Measurements from ENCODE around the gene TRUB2. TPM values are rescaled to one million over a fixed set of nuclear protein-coding genes. Genes with fewer than 3 reads are reported as not detected.

The TRUB2 gene, protein sequence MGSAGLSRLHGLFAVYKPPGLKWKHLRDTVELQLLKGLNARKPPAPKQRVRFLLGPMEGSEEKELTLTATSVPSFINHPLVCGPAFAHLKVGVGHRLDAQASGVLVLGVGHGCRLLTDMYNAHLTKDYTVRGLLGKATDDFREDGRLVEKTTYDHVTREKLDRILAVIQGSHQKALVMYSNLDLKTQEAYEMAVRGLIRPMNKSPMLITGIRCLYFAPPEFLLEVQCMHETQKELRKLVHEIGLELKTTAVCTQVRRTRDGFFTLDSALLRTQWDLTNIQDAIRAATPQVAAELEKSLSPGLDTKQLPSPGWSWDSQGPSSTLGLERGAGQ
- 10 to 100 TPM; 27.2 to 27.4 TPM for total RNA-seq

DNA sequence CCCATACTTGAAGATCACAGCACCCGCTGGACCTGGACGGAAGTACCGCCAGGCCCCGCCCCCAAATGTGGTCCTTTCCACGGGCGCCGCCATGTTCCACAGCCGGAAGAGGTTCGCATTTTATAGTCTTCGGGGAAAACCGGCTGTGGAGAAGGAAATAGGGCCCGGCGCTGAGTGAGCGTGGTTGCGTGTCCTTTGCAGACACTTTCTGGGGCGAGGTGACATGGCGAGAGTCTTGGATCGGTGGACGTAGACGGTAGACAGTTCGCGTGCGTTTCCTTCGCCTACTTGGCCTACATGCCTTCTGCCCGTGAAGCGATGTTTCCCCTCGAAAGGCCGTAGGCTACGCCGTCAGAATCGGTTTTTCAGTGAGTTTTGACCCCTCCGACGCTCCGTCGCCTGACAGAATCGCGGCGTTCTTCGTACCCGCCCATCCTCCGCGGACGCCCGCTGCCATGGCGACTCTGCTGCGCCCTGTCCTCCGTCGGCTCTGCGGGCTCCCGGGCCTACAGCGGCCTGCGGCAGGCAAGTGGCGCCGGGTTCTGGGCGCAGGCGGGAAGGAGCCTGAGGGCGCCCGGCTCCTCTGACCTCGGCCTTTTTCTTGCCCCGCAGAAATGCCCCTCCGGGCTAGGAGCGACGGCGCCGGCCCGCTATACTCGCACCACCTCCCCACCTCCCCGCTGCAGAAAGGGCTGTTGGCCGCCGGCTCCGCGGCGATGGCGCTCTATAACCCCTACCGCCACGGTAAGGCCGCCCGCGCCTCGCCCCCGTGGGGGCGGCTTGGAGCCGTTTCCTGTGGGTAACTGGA is at the start of gene TRUB2, which contains the start of gene COQ4:
TSS of gene TRUB2 (minus strand) at position 44 of the 808 bp plus-strand sequence. CDS start at position 5, 39 bp downstream.
TSS of gene COQ4 (plus strand) at position 436 of the 808 bp plus-strand sequence. CDS start at position 456, 20 bp downstream.
- Mint-ChIP-seq H3K36me3 (no peaks in the 10 kb centered on the region), H3K4me1 (ENCODE audit: low read depth) (peaks cover 17% of the 10 kb centered on the region), H3K27ac (peak within 1 kb of the TSS; percentile 94), H3K9me3 (no peaks in the 10 kb centered on the region), H3K27me3 (no peaks in the 10 kb centered on the region), H3K4me3 (peak within 1 kb of the TSS; percentile 85)
- peak; percentile 95 for DNase-seq
- intact Hi-C loops (cut with micrococcal nuclease) = loop anchor here (1.0 to 5.0 kb wide), 5 partner anchors 18 to 560 kb away; partner anchors contain the start of genes GOLGA2, KYAT1, LRRC8A and SLC27A4
- ChIA-PET POLR2A (interaction anchor here (2.0 kb wide), 1 partner anchor 49 kb away, joined by 4 read pairs; the partner anchor contains the start of gene URM1), CTCF (no interaction called here)

DNA sequence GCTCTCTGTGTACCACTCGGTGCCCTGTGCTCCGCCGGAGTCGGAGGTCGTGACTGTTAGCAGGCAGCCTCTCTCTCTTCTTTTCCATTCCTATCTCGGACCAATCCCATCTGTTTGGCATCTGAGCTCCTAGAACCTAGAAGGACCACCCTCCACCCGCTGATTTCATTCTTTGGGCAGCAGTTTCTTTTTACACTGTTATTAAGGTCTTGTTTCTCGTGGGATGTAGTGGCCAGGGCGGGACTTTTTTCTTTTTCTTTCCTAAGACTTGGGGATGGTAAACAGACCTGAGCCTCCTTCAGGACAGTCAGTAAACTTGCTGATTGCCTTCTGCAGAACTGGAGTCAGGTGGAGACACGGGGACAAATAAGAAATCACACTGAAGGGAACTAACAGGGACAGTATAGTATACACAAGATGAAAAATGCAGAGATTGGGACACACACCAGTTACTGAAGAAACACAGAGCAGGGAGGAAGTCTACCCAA is 49.4 kb upstream of the TRUB2 start:
- DNase-seq = no peak
- H3K27me3 Mint-ChIP-seq = no peaks in the 10 kb centered on the region
- ChIA-PET CTCF (interaction anchor here (1.0 to 4.3 kb wide), 6 partner anchors 10 to 76 kb away, joined by 3 to 42 read pairs (median 9); partner anchors contain the start of gene CERCAM), POLR2A (interaction anchor here (1.0 to 1.5 kb wide), 5 partner anchors 9 to 446 kb away, joined by 3 to 6 read pairs (median 4); partner anchors contain the start of genes COQ4, ENDOG and TRUB2)
- peaks cover 27% of the 10 kb centered on the region for H3K4me1 Mint-ChIP-seq (ENCODE audit: low read depth)
- H3K27ac Mint-ChIP-seq = peak overlapping the region; percentile 93
- intact Hi-C loops (cut with micrococcal nuclease) = loop anchor here (1.0 to 5.0 kb wide), 7 partner anchors 31 to 531 kb away; partner anchors contain the start of genes COQ4, GLE1, KYAT1 and LRRC8A
- H3K9me3 Mint-ChIP-seq = no peaks in the 10 kb centered on the region
- H3K4me3 Mint-ChIP-seq = peak overlapping the region; percentile 99
- H3K36me3 Mint-ChIP-seq = peaks cover 7% of the 10 kb centered on the region

DNA sequence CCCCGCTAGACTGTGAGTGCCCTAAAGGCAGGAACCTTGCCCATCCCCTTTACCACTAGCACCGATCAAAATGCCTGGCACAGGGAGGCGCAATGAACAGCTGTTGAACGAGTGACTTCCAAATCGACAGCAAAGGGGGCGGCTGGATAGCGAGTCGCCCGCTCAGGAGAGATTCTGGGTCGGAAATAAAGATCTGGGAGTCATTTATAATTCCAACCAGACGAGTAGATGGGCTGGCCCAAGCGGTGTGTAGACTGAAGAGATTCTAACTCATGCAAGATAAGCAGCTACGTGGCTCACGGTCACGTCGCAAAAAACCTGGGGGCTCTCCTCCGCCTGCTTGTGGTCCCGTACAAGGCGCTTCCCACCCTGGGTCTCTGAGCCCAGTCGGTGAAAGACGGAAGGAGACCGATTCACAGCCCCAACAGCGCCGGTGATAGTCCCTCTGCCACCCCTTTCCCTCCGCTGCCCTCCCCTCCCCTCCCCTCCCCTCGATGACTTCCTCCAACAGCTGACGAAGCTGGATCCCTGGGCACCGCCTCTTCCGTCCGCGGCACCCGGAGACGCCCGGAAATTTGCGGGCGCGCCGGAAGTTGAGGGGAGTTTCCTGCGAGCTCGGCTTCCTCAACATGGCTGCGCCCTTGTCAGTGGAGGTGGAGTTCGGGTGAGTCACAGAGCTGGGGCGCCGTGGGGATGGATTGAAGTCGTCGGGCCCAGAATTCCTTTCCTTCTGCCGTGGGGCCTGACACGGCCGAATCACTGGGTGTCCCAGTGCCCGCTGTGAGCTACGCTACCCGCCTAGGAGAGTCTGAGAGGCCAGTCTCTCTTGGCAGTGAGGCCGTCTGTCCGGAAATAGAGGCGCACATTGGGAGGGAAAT is 48.7 kb upstream of the TRUB2 start, which contains the start of gene URM1:
TSS of gene URM1 (plus strand) at position 623 of the 878 bp plus-strand sequence. CDS start at position 630, 7 bp downstream.
- POLR2A ChIA-PET = interaction anchor here (0.5 to 1.6 kb wide), 8 partner anchors 9 to 727 kb away, joined by 3 to 6 read pairs (median 3); partner anchors contain the start of genes COQ4, ENDOG and TRUB2
- intact Hi-C loops (cut with micrococcal nuclease) = loop anchor here (1.0 to 5.0 kb wide), 7 partner anchors 30 to 532 kb away; partner anchors contain the start of genes COQ4, GLE1, KYAT1 and LRRC8A
- H3K36me3 Mint-ChIP-seq = peaks cover 7% of the 10 kb centered on the region

DNA sequence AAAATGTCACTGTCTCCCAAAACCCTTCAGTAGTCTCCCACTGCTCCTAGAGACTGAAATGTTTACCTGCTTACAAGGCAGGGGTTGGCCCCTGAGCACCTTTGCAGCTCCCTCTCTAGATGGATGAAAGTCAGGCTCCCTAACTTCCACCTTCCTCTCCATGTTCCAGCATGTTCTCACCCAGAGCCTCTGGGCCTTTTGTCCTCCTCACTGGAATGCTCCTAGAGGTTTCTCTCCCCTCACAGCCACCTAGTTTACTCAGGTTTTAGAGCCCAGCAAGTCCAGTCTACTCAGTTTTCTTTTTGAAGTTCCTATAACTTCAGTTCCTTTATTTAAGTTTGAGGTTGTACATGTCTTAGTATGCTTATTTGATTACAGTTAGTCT is 48.1 kb upstream of the TRUB2 start:
- intact Hi-C loops (cut with micrococcal nuclease) = loop anchor here (2.0 to 5.0 kb wide), 6 partner anchors 30 to 532 kb away; partner anchors contain the start of genes COQ4, KYAT1, LRRC8A and ODF2
- ChIA-PET POLR2A (interaction anchor here (0.8 to 1.6 kb wide), 4 partner anchors 8 to 448 kb away, joined by 3 to 6 read pairs (median 3); partner anchors contain the start of gene ENDOG), CTCF (interaction anchor here (0.7 to 4.3 kb wide), 6 partner anchors 8 to 75 kb away, joined by 3 to 42 read pairs (median 9); partner anchors contain the start of gene CERCAM)
- no peaks in the 10 kb centered on the region for H3K27me3 Mint-ChIP-seq
- peak overlapping the region; percentile 93 for H3K27ac Mint-ChIP-seq
- H3K9me3 Mint-ChIP-seq = no peaks in the 10 kb centered on the region
- peaks cover 27% of the 10 kb centered on the region for H3K4me1 Mint-ChIP-seq (ENCODE audit: low read depth)
- H3K4me3 Mint-ChIP-seq = peak overlapping the region; percentile 99
- no peak for DNase-seq
- H3K36me3 Mint-ChIP-seq = peaks cover 7% of the 10 kb centered on the region

More for the DNA sequence above, 48.7 kb upstream of the TRUB2 start, which contains the start of gene URM1:
- DNase-seq = peak; percentile 98
- Mint-ChIP-seq H3K27me3 (no peaks in the 10 kb centered on the region), H3K9me3 (no peaks in the 10 kb centered on the region), H3K27ac (peak within 1 kb of the TSS; percentile 93), H3K4me1 (ENCODE audit: low read depth) (peaks cover 27% of the 10 kb centered on the region), H3K4me3 (peak within 1 kb of the TSS; percentile 99)
- CTCF ChIA-PET = interaction anchor here (1.0 to 4.3 kb wide), 7 partner anchors 9 to 76 kb away, joined by 3 to 42 read pairs (median 6); partner anchors contain the start of gene CERCAM

DNA sequence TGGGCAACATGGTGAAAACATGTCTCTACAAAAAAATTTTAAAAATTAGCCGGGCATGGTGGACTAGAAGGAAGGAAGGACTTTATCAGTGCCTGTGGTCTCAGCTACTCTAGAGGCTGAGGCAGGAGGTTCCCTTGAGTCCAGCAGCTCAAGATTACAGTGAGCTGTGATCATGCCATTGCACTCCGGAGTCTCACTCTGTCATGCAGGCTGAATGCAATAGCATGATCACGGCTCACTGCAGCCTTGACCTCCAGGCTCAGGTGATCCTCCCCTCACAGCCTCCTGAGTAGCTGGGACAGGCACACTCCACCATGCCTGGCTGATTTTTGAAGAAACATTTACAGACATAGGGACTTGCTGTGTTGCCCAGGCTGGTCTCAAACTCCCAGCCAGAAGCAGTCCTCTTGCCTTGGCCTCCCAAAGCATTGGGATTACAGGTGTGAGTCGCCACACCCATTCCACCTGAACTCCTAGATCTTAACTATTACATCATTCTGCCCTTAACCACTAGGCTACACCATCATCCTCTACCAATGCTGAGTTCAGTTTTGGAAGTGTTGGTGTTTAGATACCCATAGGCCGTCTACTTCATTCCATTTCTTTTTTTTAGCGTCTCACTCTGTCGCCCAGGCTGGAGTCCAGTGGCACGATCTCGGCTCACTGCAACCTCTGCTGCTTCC is 46.9 kb upstream of the TRUB2 start:
- intact Hi-C loops (cut with micrococcal nuclease) = no loop called here
- no peaks in the 10 kb centered on the region for H3K27me3 Mint-ChIP-seq
- DNase-seq = no peak
- no peaks in the 10 kb centered on the region for H3K9me3 Mint-ChIP-seq
- peaks cover 7% of the 10 kb centered on the region for H3K36me3 Mint-ChIP-seq
- no peak overlapping the region for H3K4me3 Mint-ChIP-seq
- peaks cover 27% of the 10 kb centered on the region for H3K4me1 Mint-ChIP-seq (ENCODE audit: low read depth)
- ChIA-PET POLR2A (no interaction called here), CTCF (interaction anchor here (3.1 to 3.7 kb wide), 2 partner anchors 28 to 74 kb away, joined by 8 to 12 read pairs; no protein-coding TSS in a partner anchor)
- no peak overlapping the region for H3K27ac Mint-ChIP-seq

DNA sequence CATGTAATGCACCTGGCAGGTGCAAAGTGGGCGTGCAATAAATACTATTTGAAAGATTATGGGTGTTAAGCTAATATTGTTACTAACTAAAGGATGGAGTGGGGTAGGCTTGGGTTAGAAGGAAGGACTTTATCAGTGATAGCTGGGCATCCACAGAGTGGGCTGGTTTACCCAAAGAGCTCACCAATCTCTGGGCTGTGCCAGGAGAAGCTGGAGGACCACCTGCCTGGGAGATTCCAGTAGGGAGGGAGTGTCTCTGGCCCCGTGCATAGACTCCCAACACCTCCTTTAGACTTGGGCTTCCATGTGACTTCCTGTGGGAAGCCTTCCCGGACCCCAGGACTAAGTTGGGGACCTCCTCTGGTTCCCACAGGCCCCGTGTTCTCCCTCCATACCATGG is 43.3 kb upstream of the TRUB2 start:
- Mint-ChIP-seq H3K9me3 (no peaks in the 10 kb centered on the region), H3K27me3 (no peaks in the 10 kb centered on the region), H3K4me1 (ENCODE audit: low read depth) (peaks cover 14% of the 10 kb centered on the region), H3K4me3 (no peak overlapping the region), H3K27ac (no peak overlapping the region), H3K36me3 (no peaks in the 10 kb centered on the region)
- no peak for DNase-seq
- POLR2A ChIA-PET = no interaction called here
- CTCF ChIA-PET = interaction anchor here (1.0 to 1.5 kb wide), 2 partner anchors 70 to 139 kb away, joined by 3 read pairs; partner anchors contain the start of gene GLE1
- intact Hi-C loops (cut with micrococcal nuclease) = no loop called here

DNA sequence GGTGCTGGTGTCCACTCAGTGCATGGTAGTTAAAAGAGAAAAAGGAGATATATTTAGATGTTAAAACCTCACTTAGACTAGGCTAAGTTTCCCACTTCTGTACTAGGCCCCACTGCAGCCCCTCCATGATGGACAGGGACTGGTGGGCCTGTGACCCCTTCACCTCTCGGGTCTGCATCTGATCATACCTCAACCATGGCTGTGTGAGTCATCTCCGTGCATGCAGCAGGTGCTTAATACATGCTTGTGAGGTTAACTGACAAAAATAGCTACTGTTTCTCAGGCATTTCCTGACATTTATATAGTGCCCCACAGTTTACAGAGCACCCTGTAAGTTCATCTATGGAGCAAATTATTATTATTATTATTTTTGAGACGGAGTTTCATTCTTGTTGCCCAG is 40.5 kb upstream of the TRUB2 start:
- CTCF ChIA-PET = interaction anchor here (0.6 to 2.9 kb wide), 27 partner anchors 9 to 455 kb away, joined by 3 to 42 read pairs (median 5); partner anchors contain the start of genes BBLN, CERCAM, ENDOG and URM1
- H3K27me3 Mint-ChIP-seq = no peaks in the 10 kb centered on the region
- H3K4me1 Mint-ChIP-seq (ENCODE audit: low read depth) = peaks cover 9% of the 10 kb centered on the region
- H3K9me3 Mint-ChIP-seq = no peaks in the 10 kb centered on the region
- H3K36me3 Mint-ChIP-seq = no peaks in the 10 kb centered on the region
- POLR2A ChIA-PET = interaction anchor here (0.8 kb wide), 1 partner anchor 8 kb away, joined by 6 read pairs; the partner anchor contains the start of gene URM1
- H3K27ac Mint-ChIP-seq = no peak overlapping the region
- no peak overlapping the region for H3K4me3 Mint-ChIP-seq
- intact Hi-C loops (cut with micrococcal nuclease) = loop anchor here (1.0 to 5.0 kb wide), 3 partner anchors 50 to 142 kb away; partner anchors contain the start of gene GLE1
- no peak for DNase-seq

DNA sequence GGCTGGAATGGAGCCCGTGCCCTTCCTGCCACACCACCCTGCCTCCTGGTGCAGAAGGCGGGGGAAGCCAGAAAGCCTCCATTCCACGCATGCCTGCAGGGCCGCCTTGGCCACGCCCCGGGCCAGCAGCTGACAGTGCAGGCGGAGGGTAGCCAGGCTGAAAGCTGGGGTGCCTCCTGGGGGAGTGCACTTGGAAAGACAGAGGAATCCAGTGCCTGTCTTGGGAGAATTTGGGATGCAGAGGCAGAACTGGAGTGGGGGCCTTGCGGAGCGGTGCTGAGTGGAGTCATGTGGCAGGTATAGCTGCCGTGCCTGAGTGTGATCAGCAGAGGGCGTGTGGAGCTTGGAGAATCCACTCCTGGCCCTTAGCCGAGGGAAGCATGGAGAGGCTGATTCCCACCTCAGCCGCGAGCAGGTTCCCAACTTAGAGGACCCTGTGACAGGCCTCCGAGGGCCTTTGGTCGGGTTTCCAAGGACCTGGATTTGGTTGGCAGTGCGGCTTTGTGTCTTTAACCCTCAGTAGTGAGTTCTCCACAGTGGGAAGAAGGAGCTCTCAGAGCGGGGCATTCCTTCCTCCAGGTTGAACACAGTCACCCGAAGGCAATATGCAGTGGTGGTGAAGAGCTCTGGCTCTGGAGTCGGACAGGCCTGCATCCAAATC is 39.9 kb upstream of the TRUB2 start:
- intact Hi-C loops (cut with micrococcal nuclease) = loop anchor here (1.0 to 5.0 kb wide), 3 partner anchors 50 to 143 kb away; partner anchors contain the start of gene GLE1
- Mint-ChIP-seq H3K4me1 (ENCODE audit: low read depth) (peaks cover 9% of the 10 kb centered on the region), H3K9me3 (no peaks in the 10 kb centered on the region), H3K4me3 (peak overlapping the region; percentile 50), H3K36me3 (no peaks in the 10 kb centered on the region), H3K27ac (peak overlapping the region; percentile 42), H3K27me3 (no peaks in the 10 kb centered on the region)
- peak; percentile 81 for DNase-seq
- POLR2A ChIA-PET = interaction anchor here (0.6 to 0.8 kb wide), 3 partner anchors 8 to 688 kb away, joined by 3 to 6 read pairs (median 4); partner anchors contain the start of gene URM1
- CTCF ChIA-PET = interaction anchor here (0.6 to 2.9 kb wide), 30 partner anchors 10 to 456 kb away, joined by 3 to 42 read pairs (median 4); partner anchors contain the start of genes BBLN, CERCAM, ENDOG and URM1

DNA sequence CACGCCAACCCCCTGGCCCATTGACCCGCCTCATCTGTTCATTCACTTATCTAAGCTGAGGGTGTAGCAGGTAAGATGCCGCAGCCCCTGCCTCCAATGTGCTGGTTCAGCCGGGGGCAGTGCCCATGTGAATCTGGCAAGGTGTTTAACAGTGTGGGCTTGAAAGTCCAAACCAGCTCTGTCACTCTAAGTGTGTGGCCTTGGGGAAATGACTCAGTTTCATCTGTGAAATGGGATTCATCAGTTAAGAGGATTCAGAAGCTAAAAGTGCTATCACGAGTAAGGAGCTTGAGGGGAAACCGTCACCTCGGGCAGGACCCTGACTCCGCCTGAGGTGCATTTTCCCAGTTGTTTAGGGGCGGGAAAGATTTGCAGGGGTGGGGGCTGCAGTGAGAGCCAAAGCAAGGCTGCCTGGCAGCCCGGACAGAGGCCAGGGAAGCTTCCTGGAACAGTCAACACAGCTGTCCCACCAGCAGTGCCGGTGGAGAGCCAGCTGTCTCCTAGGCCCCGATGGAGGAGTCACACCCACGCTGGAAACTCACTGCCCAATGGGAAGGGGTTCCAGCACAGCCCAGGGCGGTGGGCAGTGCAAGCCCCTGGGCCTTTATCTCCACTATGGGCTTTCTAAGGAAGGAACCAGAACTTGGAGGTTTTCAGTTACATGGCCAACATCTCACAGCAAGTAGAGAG is 39.2 kb upstream of the TRUB2 start:
- Mint-ChIP-seq H3K4me3 (peak overlapping the region; percentile 50), H3K9me3 (no peaks in the 10 kb centered on the region), H3K4me1 (ENCODE audit: low read depth) (peaks cover 9% of the 10 kb centered on the region), H3K27ac (peak overlapping the region; percentile 53), H3K36me3 (no peaks in the 10 kb centered on the region), H3K27me3 (no peaks in the 10 kb centered on the region)
- POLR2A ChIA-PET = interaction anchor here (0.6 to 0.7 kb wide), 2 partner anchors 9 to 689 kb away, joined by 3 to 4 read pairs; no protein-coding TSS in a partner anchor
- intact Hi-C loops (cut with micrococcal nuclease) = loop anchor here (5.0 kb wide), 1 partner anchor 64 kb away; no protein-coding TSS in a partner anchor
- no peak for DNase-seq
- CTCF ChIA-PET = interaction anchor here (0.6 to 2.9 kb wide), 23 partner anchors 10 to 603 kb away, joined by 3 to 42 read pairs (median 6); partner anchors contain the start of genes CERCAM, ENDOG and URM1
